HG02759 (cell line): ENCODE data around the gene PEX26.
"Not testable (repeated sequence)": the region's sequence is repeated elsewhere in the genome, so short reads cannot be mapped to it uniquely, and the experiment has no call there.

Source experiments
- ATAC-seq: cut with Tn5 transposase; IDR thresholded peaks from one replicate; pipeline ENCODE4 v1.9.1; 2021; ENCODE audit warnings: mild to moderate bottlenecking, moderate library complexity; ENCODE audit not compliant: unreplicated experiment

Gene PEX26

GRCh38 chr22:18070556-18071306, 7.1 kb upstream of the PEX26 start:
- ATAC-seq, result no peak

DNA sequence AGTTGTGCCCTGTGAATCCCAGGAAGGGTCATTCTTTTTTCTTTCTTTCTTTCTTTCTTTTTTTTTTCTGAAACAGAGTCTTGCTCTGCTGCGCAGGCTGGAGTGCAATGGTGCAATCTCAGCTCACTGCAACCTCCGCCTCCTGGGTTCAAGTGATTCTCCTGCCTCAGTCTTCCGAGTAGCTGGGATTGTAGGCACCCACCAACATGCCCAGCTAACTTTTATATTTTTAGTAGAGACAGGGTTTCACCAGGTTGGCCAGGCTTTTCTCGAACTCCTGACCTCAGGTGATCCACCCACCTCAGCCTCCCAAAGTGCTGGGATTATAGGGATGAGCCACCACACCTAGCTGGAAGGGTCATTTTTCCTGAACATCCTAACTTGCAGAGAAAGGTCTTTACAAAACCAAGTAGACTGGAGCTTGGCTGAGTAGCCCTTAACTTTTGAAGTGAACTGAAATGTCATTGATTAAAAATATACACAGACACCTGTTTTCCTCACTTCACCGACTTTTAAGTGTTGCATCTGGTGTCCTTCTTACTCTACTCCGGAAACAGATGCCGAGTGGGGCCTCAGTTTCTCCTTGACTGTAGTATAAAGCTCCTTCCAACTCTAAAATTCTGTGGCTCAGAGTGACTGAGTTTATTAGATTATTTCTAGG, 6.4 kb upstream of the PEX26 start:
- not testable (repeated sequence) for ATAC-seq

DNA sequence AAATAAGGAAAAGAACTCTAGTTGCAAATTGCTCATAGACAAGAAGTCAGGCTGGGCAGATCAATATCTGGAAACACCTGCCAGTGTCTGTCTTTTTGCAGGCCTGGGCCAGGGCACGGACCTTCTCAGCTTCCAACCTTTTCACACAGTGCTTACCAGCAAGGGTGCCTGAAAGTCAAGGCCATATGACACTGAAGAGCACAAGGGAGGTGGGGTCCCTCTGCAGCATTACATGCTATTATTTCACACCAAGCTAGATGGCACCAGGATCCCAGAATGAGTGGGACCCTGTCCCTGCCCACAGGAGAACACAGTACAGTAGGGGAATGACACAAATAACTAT, 5.9 kb upstream of the PEX26 start:
- no peak for ATAC-seq

- ATAC-seq, result no peak
Measured at GRCh38 chr22:18073467-18073866, 4.3 kb upstream of the PEX26 start.

DNA sequence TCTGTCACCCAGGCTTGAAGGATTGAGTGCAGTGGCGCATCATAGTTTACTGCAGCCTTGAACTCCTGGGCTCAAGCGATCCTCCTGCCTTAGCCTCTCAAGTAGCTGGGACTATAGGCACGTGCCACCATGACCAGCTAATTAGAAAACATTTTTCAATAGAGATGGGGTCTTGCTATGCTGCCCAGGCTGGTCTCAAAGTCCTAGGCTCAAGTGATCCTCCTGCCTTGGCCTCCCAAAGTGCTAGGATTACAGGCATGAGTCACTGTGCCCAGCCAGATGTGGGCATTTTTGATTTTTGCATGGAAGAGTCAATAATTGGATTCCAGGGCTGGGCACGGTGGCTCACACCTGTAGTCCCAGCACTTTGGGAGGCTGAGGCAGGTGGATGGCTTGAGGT, 3.9 kb upstream of the PEX26 start:
- ATAC-seq, result not testable (repeated sequence)

- ATAC-seq, result no peak
Measured at GRCh38 chr22:18075101-18075719, 2.6 kb upstream of the PEX26 start.

DNA sequence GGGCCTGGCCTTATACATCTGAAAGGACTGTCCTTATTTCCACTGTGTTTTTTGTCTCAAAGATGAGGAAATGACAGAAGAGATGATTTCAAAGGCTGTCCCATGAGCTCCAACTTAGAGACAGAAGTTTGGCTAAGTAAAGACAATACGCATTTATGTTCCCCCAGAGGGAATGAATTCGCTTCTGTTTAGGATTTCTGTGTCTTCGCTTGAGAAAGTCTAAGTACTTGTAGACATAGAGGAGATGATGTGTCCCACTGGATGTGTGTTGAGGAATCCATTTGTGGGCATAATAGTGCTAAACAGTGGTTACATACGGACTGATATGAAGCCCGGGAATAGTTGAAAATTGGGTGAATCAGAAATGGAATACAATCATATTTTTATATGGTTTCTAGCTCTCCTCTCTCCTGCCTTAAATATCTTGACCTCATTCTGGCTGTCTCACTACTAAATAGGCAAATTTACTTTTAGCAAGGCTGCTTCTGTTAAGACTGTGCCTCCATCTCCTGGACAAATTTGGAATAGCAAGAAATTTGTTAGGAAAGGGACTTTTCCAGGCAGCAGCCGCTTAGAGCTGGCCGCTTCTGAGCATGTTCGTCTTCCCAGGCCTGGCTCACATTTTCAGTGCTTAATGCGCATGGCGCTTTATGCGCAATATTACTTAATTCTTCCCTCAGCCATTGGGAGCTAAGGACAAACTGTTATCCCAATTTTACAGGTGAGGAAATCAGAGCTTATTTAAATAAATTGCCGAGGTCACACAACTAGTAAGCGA, 1.9 kb upstream of the PEX26 start:
- no peak for ATAC-seq

- no peak for ATAC-seq
Measured at GRCh38 chr22:18077087-18077638, 627 bp upstream of the PEX26 start.

- ATAC-seq, result peak; percentile 26
Measured at GRCh38 chr22:18078329-18079041, 695 bp downstream of the PEX26 start.

DNA sequence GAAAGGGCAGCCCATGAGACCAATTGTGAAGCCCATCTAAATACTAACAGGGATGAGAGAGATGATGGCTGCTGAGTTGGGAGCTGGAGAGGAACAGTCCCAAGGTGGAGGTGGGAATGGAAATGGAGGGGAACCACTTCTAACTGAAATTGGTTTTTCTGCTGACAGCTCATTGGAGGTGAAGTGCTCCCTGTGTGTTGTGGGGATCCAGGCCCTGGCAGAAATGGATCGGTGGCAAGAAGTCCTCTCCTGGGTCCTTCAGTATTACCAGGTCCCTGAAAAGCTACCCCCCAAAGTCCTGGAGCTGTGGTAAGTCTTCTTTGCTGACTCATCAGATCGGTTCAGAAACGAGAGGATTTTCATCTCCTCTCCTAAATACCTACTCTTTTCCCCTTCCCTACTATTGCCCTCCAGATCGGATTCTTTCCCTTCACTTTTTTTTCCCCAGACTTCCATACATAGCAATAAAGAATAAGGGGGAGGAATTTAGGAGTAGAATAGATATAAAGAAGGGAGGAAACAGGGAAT, 2.0 kb downstream of the PEX26 start:
- no peak for ATAC-seq

DNA sequence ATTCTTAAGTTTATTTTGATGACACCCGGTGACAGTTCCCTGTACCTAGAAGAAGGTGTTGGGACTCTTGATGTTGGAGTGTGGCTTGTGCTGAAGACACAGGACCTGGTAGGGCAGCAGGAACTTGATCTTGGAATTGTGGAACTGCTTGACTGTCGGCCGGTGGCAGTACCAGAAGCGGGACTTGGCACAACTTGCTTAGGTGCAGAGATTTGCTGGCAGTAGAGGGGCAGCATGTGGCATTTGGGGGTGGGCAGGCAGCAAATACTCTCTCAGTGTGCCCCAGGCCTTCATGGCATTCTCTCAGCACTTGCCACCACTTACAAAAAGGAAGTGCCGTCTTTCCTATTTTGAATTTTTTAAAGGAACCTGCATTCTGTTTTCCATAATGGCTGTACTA, 3.6 kb downstream of the PEX26 start:
- ATAC-seq, result no peak

GRCh38 chr22:18082467-18082866, 4.7 kb downstream of the PEX26 start:
- ATAC-seq, result no peak

GRCh38 chr22:18083406-18083805, 5.6 kb downstream of the PEX26 start:
- no peak for ATAC-seq

GRCh38 chr22:18085188-18085587, 7.4 kb downstream of the PEX26 start:
- no peak for ATAC-seq

DNA sequence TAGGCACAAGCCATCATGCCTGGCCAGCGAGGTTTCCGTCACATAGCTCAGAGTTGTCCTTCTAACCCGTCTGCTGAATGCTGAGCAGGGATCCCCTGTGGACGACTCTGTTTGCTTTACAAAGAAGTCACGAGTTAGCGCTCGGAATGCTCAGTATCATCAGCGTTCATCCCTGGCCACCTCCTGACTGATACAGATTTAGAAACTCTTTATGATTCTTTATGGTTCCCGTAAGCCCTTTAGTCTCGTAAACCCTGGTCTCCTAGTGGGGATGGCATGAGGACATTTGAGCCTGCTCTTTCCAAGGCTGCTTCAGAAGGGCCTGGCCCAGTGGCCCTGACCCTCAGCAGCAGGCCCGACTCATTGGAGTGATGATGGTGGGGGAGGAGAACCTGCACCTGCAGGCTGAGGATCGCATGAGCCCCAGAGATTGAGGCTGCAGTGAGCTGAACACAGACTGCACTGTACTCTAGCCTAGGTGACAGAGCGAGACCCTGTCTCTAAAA, 9.6 kb downstream of the PEX26 start:
- ATAC-seq, result no peak

DNA sequence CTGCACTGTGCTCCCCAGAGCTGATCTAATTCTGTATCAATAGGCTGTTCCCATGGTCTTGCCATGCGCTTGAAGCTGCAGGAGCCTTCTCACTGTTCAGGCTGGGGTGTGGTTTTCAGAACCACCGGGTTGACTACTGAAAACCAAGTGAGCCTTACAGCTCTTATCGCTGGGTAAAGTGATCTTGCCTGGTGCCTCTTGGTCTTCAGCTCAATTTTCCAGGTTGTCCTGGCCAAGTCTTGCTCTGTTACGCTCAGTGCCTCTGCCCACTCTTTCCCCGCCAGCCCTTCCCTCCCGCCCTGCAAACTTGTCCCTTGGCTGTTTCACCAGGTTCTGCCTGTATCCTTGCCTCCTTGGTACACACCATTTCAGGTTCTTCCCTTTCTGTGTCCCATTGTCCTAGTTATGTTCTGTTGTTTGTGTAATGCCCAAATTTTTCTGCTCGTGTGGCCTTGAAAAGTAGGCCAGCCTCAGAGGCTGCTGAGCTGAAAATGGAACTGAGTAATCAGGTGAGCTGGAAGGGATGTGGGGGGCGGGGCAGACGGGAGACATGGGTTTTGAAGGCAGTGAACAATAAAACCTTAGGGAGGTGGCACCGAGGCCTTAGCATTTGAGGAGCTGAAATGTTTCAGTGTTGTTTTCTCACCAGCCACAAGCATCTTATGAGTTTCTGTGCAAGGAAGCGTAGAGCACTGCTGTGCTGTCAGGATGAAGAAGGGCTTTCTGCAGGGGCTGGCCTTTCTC, 11.2 kb downstream of the PEX26 start:
- no peak for ATAC-seq

DNA sequence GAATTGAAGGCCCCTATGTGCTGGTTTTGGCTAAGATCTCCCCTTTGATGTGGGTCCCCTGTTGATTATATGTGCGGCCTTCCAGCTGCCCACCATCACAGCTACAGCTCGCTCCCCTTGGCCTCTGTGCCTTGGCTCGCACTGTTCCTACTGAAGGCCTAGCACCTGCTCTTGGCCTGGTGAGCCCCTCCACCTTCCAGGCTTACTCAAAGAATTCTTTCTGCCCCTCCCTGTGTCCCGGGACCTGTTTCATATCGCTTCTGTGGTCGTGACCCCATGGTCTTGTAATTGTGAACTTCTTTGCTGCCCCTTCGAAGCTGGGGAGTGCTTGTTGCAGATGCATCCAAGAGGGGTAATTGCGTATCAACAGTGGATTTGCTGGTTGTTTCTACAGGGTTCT, 12.5 kb downstream of the PEX26 start:
- no peak for ATAC-seq

- ATAC-seq, result no peak
Measured at GRCh38 chr22:18091478-18091877, 13.7 kb downstream of the PEX26 start.

DNA sequence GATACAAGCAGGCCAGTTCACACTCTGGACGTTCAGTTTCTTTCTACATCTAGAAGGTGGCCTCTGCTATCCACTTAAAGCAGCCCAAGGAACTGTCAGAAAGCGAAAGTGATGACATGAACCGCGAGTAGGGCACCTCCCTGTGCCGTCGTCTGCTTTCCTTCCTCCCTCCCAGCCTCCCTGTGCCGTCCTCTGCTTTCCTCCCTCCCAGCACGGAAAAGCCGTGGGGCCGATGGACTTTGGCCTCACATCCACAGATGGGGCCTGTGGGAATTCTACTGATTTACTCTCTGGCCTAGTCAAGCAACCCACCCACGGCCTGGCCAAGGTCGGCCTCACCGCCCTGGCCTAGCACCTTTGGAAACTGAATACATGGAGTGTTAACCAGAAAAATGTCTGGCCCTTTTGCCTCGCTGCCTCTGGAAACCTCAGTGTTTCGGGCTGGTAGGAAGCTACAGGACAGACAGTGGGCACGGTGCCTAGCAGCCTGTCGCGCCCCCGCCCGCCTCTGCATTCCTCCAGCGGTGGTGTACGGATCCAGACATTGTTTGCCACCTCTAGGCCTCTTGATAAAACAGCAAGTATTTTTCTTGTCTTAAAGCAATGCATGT, 14.2 kb downstream of the PEX26 start:
- no peak for ATAC-seq
